Parathyroid adenoma (tissue), 2 donors: Measurements from ENCODE around the gene DES.
"Not testable (repeated sequence)": the region's sequence is repeated elsewhere in the genome, so short reads cannot be mapped to it uniquely, and the experiment has no call there.

ENCODE experiments used
- H2AFZ ChIP-seq: fragments of 300-600 bp; sonication (generic); one replicate; pipeline ENCODE4 v1.7.0; 2017; ENCODE audit warnings: antibody characterized with exemption, mild to moderate bottlenecking
- H3K27ac ChIP-seq: fragments of 300-600 bp; sonication (generic); one replicate; pipeline ENCODE4 v1.7.0; 2017
- H3K27me3 ChIP-seq: fragments of 300-600 bp; sonication (generic); one replicate; pipeline ENCODE4 v1.7.0; 2017; ENCODE audit warnings: low read length; ENCODE audit not compliant: control insufficient read depth, insufficient read depth
- H3K36me3 ChIP-seq: fragments of 300-600 bp; sonication (generic); one replicate; pipeline ENCODE4 v1.7.0; 2017; ENCODE audit warnings: low read length; ENCODE audit not compliant: control insufficient read depth, insufficient read depth
- H3K4me1 ChIP-seq: fragments of 300-600 bp; sonication (generic); one replicate; pipeline ENCODE4 v1.7.0; 2017; ENCODE audit warnings: control low read depth
- H3K4me2 ChIP-seq: fragments of 300-600 bp; sonication (generic); one replicate; pipeline ENCODE4 v1.7.0; 2017; ENCODE audit warnings: low read length
- H3K4me3 ChIP-seq: fragments of 300-600 bp; sonication (generic); one replicate; pipeline ENCODE4 v1.7.0; 2017; ENCODE audit warnings: low read depth, low read length
- H3K79me2 ChIP-seq: fragments of 300-600 bp; sonication (generic); one replicate; pipeline ENCODE4 v1.7.0; 2017; ENCODE audit warnings: control low read depth
- H3K9ac ChIP-seq: fragments of 300-600 bp; sonication (generic); one replicate; pipeline ENCODE4 v1.7.0; 2017; ENCODE audit warnings: mild to moderate bottlenecking
- H3K9me3 ChIP-seq: fragments of 300-600 bp; sonication (generic); one replicate; pipeline ENCODE4 v1.7.0; 2017; ENCODE audit warnings: low read length; ENCODE audit not compliant: control insufficient read depth
- TF ChIP-seq, protein P1 (sequence below): fragments of 300-600 bp; sonication (generic); IDR thresholded peaks from one replicate; pipeline ENCODE4 v1.7.0; 2017; ENCODE audit warnings: antibody characterized with exemption, mild to moderate bottlenecking
- donor health status: primary hyperparathyroidism.

Gene DES

DNA sequence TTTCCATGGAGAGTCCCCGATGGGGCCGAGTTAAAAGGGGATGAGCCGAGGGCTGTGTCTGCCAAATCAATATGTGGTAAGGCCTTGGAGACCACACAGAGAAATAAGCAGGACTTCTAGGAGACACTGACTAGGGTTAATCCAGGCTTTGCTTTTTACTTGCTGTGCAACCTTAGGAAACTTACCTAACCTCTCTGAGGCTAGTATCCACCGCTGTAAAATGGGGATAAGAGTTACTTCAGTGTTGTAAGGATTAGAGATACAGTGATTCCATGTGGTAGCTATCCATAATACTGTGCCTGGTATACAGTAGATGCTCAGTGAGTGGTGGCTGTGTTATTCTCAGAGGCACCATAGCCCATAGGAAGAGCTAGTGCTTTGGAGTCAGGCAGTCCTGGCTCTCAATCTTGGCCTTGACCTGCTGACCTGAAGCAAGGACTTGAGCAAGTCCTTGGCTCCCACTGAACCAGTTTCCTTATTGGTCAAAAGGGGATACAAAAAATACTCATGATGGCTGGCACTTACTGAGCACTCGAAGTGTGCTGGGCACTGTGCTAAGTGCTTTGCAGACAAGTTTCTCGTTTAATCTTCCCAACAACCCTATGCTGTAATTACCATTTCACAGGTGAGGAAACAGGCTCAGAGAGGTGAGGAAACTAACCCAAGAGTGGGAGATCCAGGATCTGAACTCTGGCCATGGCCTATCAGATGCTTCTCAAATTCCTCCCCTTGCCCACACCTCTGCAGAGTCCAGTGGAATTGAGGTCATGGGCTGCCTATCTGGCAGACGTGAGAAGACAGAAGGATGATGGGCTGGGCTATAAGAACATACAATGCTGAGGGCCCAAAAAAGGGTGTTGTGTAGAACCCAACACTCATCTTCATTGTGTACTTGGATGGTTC, 12.0 kb upstream of the DES start:
- TF ChIP-seq, protein P1, sequence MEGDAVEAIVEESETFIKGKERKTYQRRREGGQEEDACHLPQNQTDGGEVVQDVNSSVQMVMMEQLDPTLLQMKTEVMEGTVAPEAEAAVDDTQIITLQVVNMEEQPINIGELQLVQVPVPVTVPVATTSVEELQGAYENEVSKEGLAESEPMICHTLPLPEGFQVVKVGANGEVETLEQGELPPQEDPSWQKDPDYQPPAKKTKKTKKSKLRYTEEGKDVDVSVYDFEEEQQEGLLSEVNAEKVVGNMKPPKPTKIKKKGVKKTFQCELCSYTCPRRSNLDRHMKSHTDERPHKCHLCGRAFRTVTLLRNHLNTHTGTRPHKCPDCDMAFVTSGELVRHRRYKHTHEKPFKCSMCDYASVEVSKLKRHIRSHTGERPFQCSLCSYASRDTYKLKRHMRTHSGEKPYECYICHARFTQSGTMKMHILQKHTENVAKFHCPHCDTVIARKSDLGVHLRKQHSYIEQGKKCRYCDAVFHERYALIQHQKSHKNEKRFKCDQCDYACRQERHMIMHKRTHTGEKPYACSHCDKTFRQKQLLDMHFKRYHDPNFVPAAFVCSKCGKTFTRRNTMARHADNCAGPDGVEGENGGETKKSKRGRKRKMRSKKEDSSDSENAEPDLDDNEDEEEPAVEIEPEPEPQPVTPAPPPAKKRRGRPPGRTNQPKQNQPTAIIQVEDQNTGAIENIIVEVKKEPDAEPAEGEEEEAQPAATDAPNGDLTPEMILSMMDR = no peak
- Histone ChIP-seq H3K4me1 (no peaks in the 10 kb centered on the region), H3K27ac (no peak overlapping the region)

DNA sequence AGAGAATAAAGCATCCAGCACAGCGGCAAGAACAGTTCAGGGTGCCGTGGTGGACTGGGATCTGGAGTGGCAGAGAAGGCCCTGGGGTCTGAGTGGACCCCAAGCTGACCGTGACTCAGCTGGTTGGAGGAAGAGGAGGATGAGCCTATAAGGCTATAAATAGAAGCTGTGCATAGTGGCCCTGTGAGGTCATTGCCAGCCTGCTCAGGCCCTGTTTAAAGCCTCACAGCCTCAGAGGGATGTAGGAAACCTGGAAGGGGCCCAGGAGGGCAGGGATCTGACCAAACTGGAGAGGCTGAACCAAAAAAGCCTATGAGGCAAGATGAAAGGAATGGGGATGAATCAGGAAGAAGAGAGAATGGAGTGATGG, 11.3 kb upstream of the DES start:
- Histone ChIP-seq H3K27ac (no peak overlapping the region), H3K4me1 (no peaks in the 10 kb centered on the region), H2AFZ (no peak overlapping the region), H3K79me2 (no peaks in the 10 kb centered on the region), H3K9ac (no peak overlapping the region), H3K4me2 (no peak overlapping the region), H3K27me3 (no peaks in the 10 kb centered on the region), H3K4me3 (no peak overlapping the region), H3K9me3 (no peaks in the 10 kb centered on the region), H3K36me3 (no peaks in the 10 kb centered on the region)
- TF ChIP-seq, protein P1 = no peak

More for the DNA sequence above, 12.0 kb upstream of the DES start:
- Histone ChIP-seq H2AFZ (no peak overlapping the region), H3K4me3 (no peak overlapping the region), H3K27me3 (no peaks in the 10 kb centered on the region), H3K9ac (no peak overlapping the region), H3K9me3 (no peaks in the 10 kb centered on the region), H3K79me2 (no peaks in the 10 kb centered on the region), H3K36me3 (no peaks in the 10 kb centered on the region), H3K4me2 (no peak overlapping the region)

DNA sequence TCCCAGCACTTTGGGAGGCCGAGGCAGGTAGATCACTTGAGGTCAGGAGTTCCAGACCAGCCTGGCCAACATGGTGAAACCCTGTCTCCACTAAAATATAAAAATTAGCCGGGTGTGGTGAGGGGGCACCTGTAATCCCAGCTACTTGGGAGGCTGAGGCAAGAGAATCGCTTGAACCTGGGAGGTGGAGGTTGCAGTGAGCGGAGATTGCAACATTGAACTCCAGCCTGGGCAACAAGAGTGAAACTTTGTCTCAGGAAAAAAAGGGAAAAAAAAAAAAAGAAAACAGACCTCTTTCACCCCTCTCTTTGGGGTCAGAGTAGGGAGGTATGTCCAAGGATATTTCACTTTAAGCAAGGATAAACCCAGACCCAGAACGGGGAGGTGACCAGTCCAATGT, 10.8 kb upstream of the DES start:
- not testable (repeated sequence) for H3K4me2 ChIP-seq, H3K36me3 ChIP-seq, H3K4me3 ChIP-seq, H3K9ac ChIP-seq, H3K9me3 ChIP-seq, H2AFZ ChIP-seq, H3K27ac ChIP-seq, H3K79me2 ChIP-seq, H3K27me3 ChIP-seq, H3K4me1 ChIP-seq

DNA sequence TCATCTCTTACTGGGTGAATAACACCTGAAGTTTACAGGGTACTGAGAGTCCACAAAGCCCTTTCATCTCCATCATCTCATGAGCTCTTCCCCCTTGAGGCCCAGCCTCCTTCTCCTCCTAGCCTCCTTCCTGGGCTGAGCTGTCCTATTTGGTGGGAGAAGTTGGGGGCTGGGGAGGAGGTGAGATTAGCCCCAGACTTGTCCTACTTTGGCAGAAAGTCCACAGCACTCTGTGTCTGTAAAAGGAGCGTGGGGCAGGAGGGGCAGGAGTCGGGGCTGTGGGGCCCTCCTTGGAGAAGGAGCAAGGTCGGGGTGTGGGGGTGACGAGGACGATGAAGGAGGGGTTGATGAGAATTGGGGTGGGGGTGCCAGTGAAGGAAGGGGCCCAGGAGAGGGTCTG, 10.0 kb upstream of the DES start:
- no peaks in the 10 kb centered on the region for H3K4me1 ChIP-seq
- no peak overlapping the region for H3K27ac ChIP-seq
- no peak overlapping the region for H3K9ac ChIP-seq
- no peak overlapping the region for H3K4me2 ChIP-seq
- H3K4me3 ChIP-seq = no peak overlapping the region
- H3K27me3 ChIP-seq = no peaks in the 10 kb centered on the region
- TF ChIP-seq, protein P1 = no peak
- no peaks in the 10 kb centered on the region for H3K36me3 ChIP-seq
- no peaks in the 10 kb centered on the region for H3K9me3 ChIP-seq
- no peaks in the 10 kb centered on the region for H3K79me2 ChIP-seq
- no peak overlapping the region for H2AFZ ChIP-seq

DNA sequence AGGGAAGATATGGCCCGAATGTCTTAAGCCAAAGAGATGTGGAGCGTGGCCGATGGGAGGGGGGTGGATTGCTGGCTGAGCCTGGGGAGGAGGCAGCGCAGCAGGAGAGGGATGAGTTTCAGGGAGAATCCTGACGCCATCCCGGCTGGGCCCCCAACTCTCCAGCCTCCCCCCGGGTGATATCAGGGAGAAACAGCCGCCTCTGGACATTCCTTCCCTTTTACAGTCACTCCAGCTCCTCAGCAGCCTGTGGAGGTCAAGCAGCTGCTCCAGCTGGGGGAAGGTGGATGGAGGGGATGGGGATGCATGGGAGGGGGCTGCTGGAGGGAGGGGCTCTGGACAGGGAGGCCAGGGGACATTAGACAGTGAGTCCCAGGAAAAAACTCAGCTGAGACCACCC, 9.5 kb upstream of the DES start:
- TF ChIP-seq, protein P1 = no peak
- no peak overlapping the region for H3K9ac ChIP-seq
- H3K4me2 ChIP-seq = no peak overlapping the region
- no peaks in the 10 kb centered on the region for H3K27me3 ChIP-seq
- no peak overlapping the region for H3K27ac ChIP-seq
- no peaks in the 10 kb centered on the region for H3K9me3 ChIP-seq
- H3K4me3 ChIP-seq = no peak overlapping the region
- H3K36me3 ChIP-seq = no peaks in the 10 kb centered on the region
- H2AFZ ChIP-seq = no peak overlapping the region
- no peaks in the 10 kb centered on the region for H3K4me1 ChIP-seq
- no peaks in the 10 kb centered on the region for H3K79me2 ChIP-seq
